H1 (cell line): ENCODE data around the gene OR51B5. TPM values are rescaled to one million over a fixed set of nuclear protein-coding genes. Genes with fewer than 3 reads are reported as not detected.

Experiments used
- CTCF ChIA-PET: fragments of 300-600 bp; sonication (Branson Sonifier 250); formaldehyde crosslinking; loops from one replicate; lab custom pipeline; 2021; ENCODE audit not compliant: partially characterized antibody; lab: Charles Lee
- POLR2A ChIA-PET: fragments of 300-600 bp; sonication (Branson Sonifier 250); formaldehyde crosslinking; loops from one replicate; lab custom pipeline; 2021; ENCODE audit warnings: inconsistent platforms; ENCODE audit not compliant: partially characterized antibody; lab: Charles Lee
- DNase-seq, 2 experiments: peaks; one replicate each; pipeline versions ENCODE4 v3.0.0 to v3.0.0-alpha.2; 2010 to 2022; ENCODE audit warnings: low spot score in 2 of 2, low read depth in 1 of 2, mixed read lengths in 1 of 2
- FAIRE-seq: peaks from 2 replicates; lab custom pipeline; 2011; peaks lifted over from hg19 to GRCh38; lab: Jason Lieb, UNC
- H2AFZ ChIP-seq: 2 replicates; pipeline ENCODE4 v1.8.1; 2012; ENCODE audit warnings: low read length, inconsistent platforms
- H2AK5ac ChIP-seq: 2 replicates; pipeline ENCODE4 v1.6.1; 2013; ENCODE audit warnings: low read depth, low read length
- H2BK120ac ChIP-seq: replicated peaks from 2 replicates; pipeline ENCODE3; 2013; ENCODE audit warnings: low read depth, low read length, inconsistent platforms
- H2BK12ac ChIP-seq: 2 replicates; pipeline ENCODE4 v1.6.1; 2013; ENCODE audit warnings: low read depth, low read length
- H2BK15ac ChIP-seq: 2 replicates; pipeline ENCODE4 v1.6.1; 2013; ENCODE audit warnings: low read length
- H2BK20ac ChIP-seq: 2 replicates; pipeline ENCODE4 v1.6.1; 2013; ENCODE audit warnings: low read length
- H2BK5ac ChIP-seq: 2 replicates; pipeline ENCODE4 v1.6.1; 2013; ENCODE audit warnings: low read depth, low read length
- H3K14ac ChIP-seq: 2 replicates; pipeline ENCODE4 v1.6.1; 2013; ENCODE audit warnings: inconsistent platforms; ENCODE audit not compliant: insufficient read length
- H3K18ac ChIP-seq: 2 replicates; pipeline ENCODE4 v1.6.1; 2013; ENCODE audit warnings: low read length; ENCODE audit errors: extremely low read depth
- H3K23ac ChIP-seq: 2 replicates; pipeline ENCODE4 v1.6.1; 2013; ENCODE audit warnings: inconsistent platforms; ENCODE audit not compliant: insufficient read length
- H3K23me2 ChIP-seq: 2 replicates; pipeline ENCODE4 v1.6.1; 2013; ENCODE audit warnings: low read depth, low read length
- H3K27ac ChIP-seq: 2 replicates; pipeline ENCODE4 v1.6.1; 2011; ENCODE audit warnings: low read depth, low read length, inconsistent platforms
- H3K27me3 ChIP-seq, 4 experiments: replicated peaks in 1 of 4; 1 replicate in 1 of 4; 2 replicates in 3 of 4; pipeline versions ENCODE4 v1.6.1 to v1.8.1; 2011 to 2013; ENCODE audit warnings: low read length in 3 of 4, mild to moderate bottlenecking in 3 of 4, inconsistent platforms in 2 of 4, mixed read lengths in 2 of 4, moderate library complexity in 1 of 4; ENCODE audit not compliant: control insufficient read depth in 3 of 4, insufficient read depth in 3 of 4; ENCODE audit errors: extremely low read depth in 1 of 4
- H3K36me3 ChIP-seq, 4 experiments: 2 replicates each; pipeline versions ENCODE4 v1.6.1 to v1.8.1; 2011 to 2013; ENCODE audit warnings: mild to moderate bottlenecking in 4 of 4, low read length in 3 of 4, moderate library complexity in 2 of 4, control low read depth in 1 of 4, inconsistent platforms in 1 of 4; ENCODE audit not compliant: insufficient read depth in 4 of 4, control insufficient read depth in 2 of 4
- H3K4ac ChIP-seq: replicated peaks from 2 replicates; pipeline ENCODE3; 2013; ENCODE audit warnings: low read length, low read depth, mixed read lengths, inconsistent platforms; ENCODE audit not compliant: insufficient read length
- H3K4me1 ChIP-seq, 4 experiments: replicated peaks in 1 of 4; 1 replicate in 1 of 4; 2 replicates in 3 of 4; pipeline versions ENCODE4 v1.6.1 to v1.8.1; 2011 to 2013; ENCODE audit warnings: low read length in 3 of 4, inconsistent platforms in 2 of 4, mixed read lengths in 1 of 4; ENCODE audit not compliant: insufficient read depth in 4 of 4, control insufficient read depth in 3 of 4
- H3K4me2 ChIP-seq, 2 experiments: 2 replicates each; pipeline versions ENCODE4 v1.6.1 to v1.8.1; 2011 to 2013; ENCODE audit warnings: low read depth in 2 of 2, low read length in 2 of 2, control low read depth in 1 of 2, inconsistent platforms in 1 of 2, mild to moderate bottlenecking in 1 of 2; ENCODE audit not compliant: insufficient read depth in 1 of 2
- H3K4me3 ChIP-seq, 4 experiments: fragments of 200-600, 300-600 bp in 1 of 4; sonication (generic), shearing (Covaris generic), sonication (Bioruptor Twin) in 1 of 4; 2 replicates each; pipeline versions ENCODE4 v1.5.1 to v1.8.1; 2011 to 2016; ENCODE audit warnings: low read length in 4 of 4, low read depth in 3 of 4, control low read depth in 2 of 4, inconsistent platforms in 2 of 4, mild to moderate bottlenecking in 2 of 4, mixed read lengths in 1 of 4, moderate library complexity in 1 of 4; ENCODE audit not compliant: insufficient read depth in 2 of 4; ENCODE audit errors: extremely low read depth in 1 of 4
- H3K56ac ChIP-seq: replicated peaks from 2 replicates; pipeline ENCODE3; 2013; ENCODE audit warnings: low read depth, mild to moderate bottlenecking, mixed read lengths, low read length, inconsistent platforms; ENCODE audit not compliant: insufficient read length
- H3K79me1 ChIP-seq: 2 replicates; pipeline ENCODE4 v1.6.1; 2013; ENCODE audit warnings: low read depth, low read length, control low read depth
- H3K79me2 ChIP-seq, 2 experiments: 2 replicates each; pipeline versions ENCODE4 v1.6.1 to v1.8.1; 2012 to 2013; ENCODE audit warnings: low read length in 2 of 2, mild to moderate bottlenecking in 2 of 2, inconsistent platforms in 1 of 2; ENCODE audit not compliant: insufficient read depth in 2 of 2, control insufficient read depth in 1 of 2
- H3K9ac ChIP-seq, 4 experiments: replicated peaks in 1 of 4; 1 replicate in 1 of 4; 2 replicates in 3 of 4; pipeline versions ENCODE4 v1.6.1 to v1.8.1; 2011 to 2013; ENCODE audit warnings: low read depth in 3 of 4, low read length in 3 of 4, control low read depth in 2 of 4, mild to moderate bottlenecking in 2 of 4, moderate library complexity in 2 of 4, inconsistent platforms in 1 of 4; ENCODE audit errors: extremely low read depth in 1 of 4
- H3K9me3 ChIP-seq, 2 experiments: 2 replicates each; pipeline versions ENCODE4 v1.6.1 to v1.8.1; 2012 to 2013; ENCODE audit warnings: mild to moderate bottlenecking in 2 of 2, moderate library complexity in 2 of 2, control low read depth in 1 of 2, inconsistent platforms in 1 of 2, low read depth in 1 of 2, low read length in 1 of 2, mixed read lengths in 1 of 2; ENCODE audit not compliant: insufficient read depth in 2 of 2
- H4K20me1 ChIP-seq, 2 experiments: replicated peaks in 1 of 2; 2 replicates each; pipeline versions ENCODE3 to v1.8.1; 2011 to 2013; ENCODE audit warnings: inconsistent platforms in 2 of 2, low read length in 2 of 2, mild to moderate bottlenecking in 1 of 2; ENCODE audit not compliant: insufficient read depth in 2 of 2, control insufficient read depth in 1 of 2
- H4K5ac ChIP-seq: 2 replicates; pipeline ENCODE4 v1.6.1; 2013; ENCODE audit warnings: low read length, low read depth, mixed read lengths, inconsistent platforms; ENCODE audit not compliant: insufficient read length
- H4K8ac ChIP-seq: 2 replicates; pipeline ENCODE4 v1.8.0; 2013; ENCODE audit warnings: mild to moderate bottlenecking, moderate library complexity, low read length, inconsistent platforms; ENCODE audit not compliant: insufficient read depth; ENCODE audit errors: extremely low read depth
- H4K91ac ChIP-seq: replicated peaks from 2 replicates; pipeline ENCODE3; 2013; ENCODE audit warnings: low read length, mixed read lengths, inconsistent platforms; ENCODE audit not compliant: insufficient read length
- CHD2 ChIP-seq: IDR thresholded peaks from 2 replicates; pipeline ENCODE4 v1.6.1; 2012; ENCODE audit warnings: low read length, improper control_type of control experiment
- CREB1 ChIP-seq: IDR thresholded peaks from 2 replicates; pipeline ENCODE4 v1.6.1; 2012; ENCODE audit warnings: inconsistent platforms
- CTCF ChIP-seq, 3 experiments: IDR thresholded peaks; 1 replicate in 2 of 3; 2 replicates in 1 of 3; pipeline versions ENCODE4 v1.5.1 to v1.6.1; 2011; ENCODE audit warnings: low read length in 3 of 3, mild to moderate bottlenecking in 3 of 3, inconsistent platforms in 2 of 3, low read depth in 1 of 3, moderate library complexity in 1 of 3; ENCODE audit not compliant: insufficient read depth in 1 of 3; ENCODE audit errors: control extremely low read depth in 1 of 3
- EGR1 ChIP-seq: IDR thresholded peaks from 2 replicates; pipeline ENCODE4 v1.6.1; 2011; ENCODE audit warnings: low read depth, low read length, borderline replicate concordance
- GTF2F1 ChIP-seq: IDR thresholded peaks from 2 replicates; pipeline ENCODE4 v1.6.1; 2012; ENCODE audit warnings: low read depth, low read length, improper control_type of control experiment, borderline replicate concordance
- KDM4A ChIP-seq: IDR thresholded peaks from one replicate; pipeline ENCODE4 v1.7.1; 2012; ENCODE audit warnings: low read depth, mild to moderate bottlenecking, moderate library complexity, low read length, inconsistent platforms; ENCODE audit not compliant: severe bottlenecking
- KDM5A ChIP-seq: fragments of 200-600 bp; IDR thresholded peaks from 2 replicates; pipeline ENCODE4 v1.7.1; 2012; ENCODE audit warnings: mild to moderate bottlenecking, low read length, inconsistent platforms, mixed read lengths
- SUZ12 ChIP-seq: fragments of 200-600 bp; sonication (generic); IDR thresholded peaks from 2 replicates; pipeline ENCODE4 v1.6.1; 2012; ENCODE audit warnings: mild to moderate bottlenecking, inconsistent platforms, low read length, moderate library complexity, mixed read lengths
- YY1 ChIP-seq: IDR thresholded peaks from 2 replicates; pipeline ENCODE4 v1.6.1; 2011; ENCODE audit warnings: low read depth, mild to moderate bottlenecking, low read length
- WGBS, 2 experiments: shearing (Covaris generic) in 1 of 2; methylation state at CpG; one replicate each; pipeline versions ENCODE4 v1.1.6 to v1.1.7; 2013 to 2015; ENCODE audit warnings: low lambda C conversion rate in 2 of 2, mixed read lengths in 2 of 2, inconsistent platforms in 1 of 2, low coverage in 1 of 2, missing lambda C conversion rate in 1 of 2; ENCODE audit not compliant: insufficient replicate concordance in 2 of 2, insufficient coverage in 1 of 2, insufficient read length in 1 of 2; ENCODE audit errors: extremely low coverage in 1 of 2, missing lambda C conversion rate in 1 of 2; 5-methylcytosine and 5-hydroxymethylcytosine counted together
- polyA plus RNA-seq, 7 experiments: library from polyadenylated mRNA; depleted of rRNA in 3 of 7; stranded (reverse) in 5 of 7; unstranded in 2 of 7; fragments of >200 nt in 5 of 7; fragments of 200-250 nt in 2 of 7; gene quantifications; 1 replicate in 5 of 7; 2 replicates in 1 of 7; 4 replicates in 1 of 7; pipeline versions ENCODE4 v1.2.1 to v1.2.3, GENCODE V29; 2011 to 2013; ENCODE audit warnings: missing spikeins in 2 of 7, mixed read lengths in 2 of 7
- total RNA-seq: library from RNA; stranded (reverse); fragmentation: NEBNext Ultra II Directional; extraction: Animal tissue kit (Norgen Biotek cat#: 25700); gene quantifications from 2 replicates; pipeline ENCODE4 v1.2.1, GENCODE V29; 2021

Gene OR51B5
- total and polyA plus RNA-seq, 2 of the 8 experiments (the other 6 are each of a cell fraction or from before 2014, with no cell fraction given): not detected

DNA sequence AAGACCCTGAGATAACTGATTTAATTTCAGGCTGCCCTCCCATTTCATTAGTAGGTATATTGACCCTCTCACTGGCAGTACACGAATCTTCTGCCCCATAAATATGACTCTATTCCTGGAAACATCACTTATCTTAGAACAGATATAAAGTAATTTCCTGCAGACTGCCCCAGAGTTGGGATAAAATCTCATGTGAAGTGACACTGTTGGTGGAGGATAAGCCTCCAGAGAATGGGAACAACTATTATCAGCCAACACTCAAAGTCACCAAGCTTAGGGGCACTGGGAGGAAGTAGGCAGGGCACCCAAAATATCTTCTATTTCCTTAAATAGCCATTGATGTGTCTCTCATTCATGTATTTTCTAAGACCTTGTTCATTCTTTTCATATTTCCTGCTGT lies 8.2 kb downstream of the OR51B5 start:
- H3K27me3 ChIP-seq: no peaks in the 10 kb centered on the region
- no peak overlapping the region for H4K8ac ChIP-seq
- 89% methylated on average over 1 of the region's 1 CpG; no CpG with 5 or more reads in 1 of the 2 experiments for WGBS, 2 experiments
- no peak for FAIRE-seq
- no peak overlapping the region for H3K23ac ChIP-seq
- ChIA-PET POLR2A (no interaction called here), CTCF (no interaction called here)
- no peaks in the 10 kb centered on the region for H3K4me1 ChIP-seq
- no peaks in the 10 kb centered on the region for H3K36me3 ChIP-seq
- TF ChIP-seq KDM4A: no peak
- TF ChIP-seq YY1: no peak
- TF ChIP-seq EGR1: no peak
- no peak for TF ChIP-seq KDM5A
- TF ChIP-seq GTF2F1: no peak
- no peak for TF ChIP-seq CREB1
- TF ChIP-seq CTCF (IDR thresholded peaks at IDR 0.05; ENCODE audit: control extremely low read depth in 1 of 3, insufficient read depth in 1 of 3, low read depth in 1 of 3, low read length in 3 of 3): no peak
- no peak for TF ChIP-seq CHD2
- no peak for TF ChIP-seq SUZ12
- TF ChIP-seq, all 59 proteins: peak for 0
- Histone ChIP-seq H3K56ac (no peak overlapping the region), H4K91ac (no peak overlapping the region), H3K27ac (no peak overlapping the region), H3K9ac (no peak overlapping the region), H3K79me1 (no peaks in the 10 kb centered on the region), H3K18ac (no peak overlapping the region), H2AFZ (no peak overlapping the region), H3K4ac (no peak overlapping the region), H3K4me3 (no peak overlapping the region), H4K5ac (no peak overlapping the region), H3K23me2 (no peaks in the 10 kb centered on the region), H2BK5ac (no peak overlapping the region), H3K14ac (no peak overlapping the region), H2BK20ac (no peak overlapping the region), H2BK15ac (no peak overlapping the region), H3K79me2 (no peaks in the 10 kb centered on the region), H2BK12ac (no peak overlapping the region), H2AK5ac (no peak overlapping the region), H3K9me3 (no peaks in the 10 kb centered on the region), H4K20me1 (no peaks in the 10 kb centered on the region), H2BK120ac (no peak overlapping the region), H3K4me2 (no peak overlapping the region)
- DNase-seq: no peak
